PC-9 (cell line): ENCODE results near the gene CIT. TPM values are rescaled to one million over a fixed set of nuclear protein-coding genes. Genes with fewer than 3 reads are reported as not detected.

ENCODE experiments used
- BruUV-seq: library from RNA; stranded (reverse); fragments of 400-500 nt; replicated peaks from 2 replicates; lab custom pipeline; 2021; lab: Mats Ljungman, UMichigan
- CTCF ChIA-PET: fragments of 300-600 bp; sonication (Branson Sonifier 250); formaldehyde crosslinking; loops from one replicate; lab custom pipeline; 2022; ENCODE audit warnings: antibody characterized with exemption; lab: Charles Lee
- POLR2A ChIA-PET: fragments of 300-600 bp; sonication (Branson Sonifier 250); formaldehyde crosslinking; loops from one replicate; lab custom pipeline; 2022; ENCODE audit warnings: antibody characterized with exemption; ENCODE audit not compliant: unreplicated experiment; lab: Charles Lee
- DNase-seq, 2 experiments: peaks; one replicate each; pipeline versions ENCODE4 v3.0.0 to v3.0.0-alpha.2; 2015 to 2022; ENCODE audit warnings: mixed read lengths in 1 of 2
- H2AFZ ChIP-seq: fragments of 200-600 bp; sonication (generic); 2 replicates; pipeline ENCODE4 v1.8.1; 2017; ENCODE audit warnings: antibody characterized with exemption
- H3F3A ChIP-seq: fragments of 200-600 bp; sonication (generic); 2 replicates; pipeline ENCODE4 v1.8.1; 2017; ENCODE audit warnings: antibody characterized with exemption, mild to moderate bottlenecking, low read depth; ENCODE audit not compliant: insufficient read depth
- H3K27ac ChIP-seq: fragments of 200-600 bp; sonication (generic); 2 replicates; pipeline ENCODE4 v1.6.1; 2016; ENCODE audit warnings: mixed run types
- H3K27me3 ChIP-seq: fragments of 200-600 bp; sonication (generic); 2 replicates; pipeline ENCODE4 v1.6.1; 2016; ENCODE audit warnings: low read depth, mixed run types; ENCODE audit not compliant: insufficient read depth
- H3K36me3 ChIP-seq: fragments of 200-600 bp; sonication (generic); 2 replicates; pipeline ENCODE4 v1.6.1; 2016; ENCODE audit warnings: low read depth, mixed run types
- H3K4me1 ChIP-seq: fragments of 200-600 bp; sonication (generic); replicated peaks from 2 replicates; pipeline ENCODE4 v1.6.1; 2016; ENCODE audit warnings: mixed run types; ENCODE audit not compliant: insufficient read depth
- H3K4me2 ChIP-seq: fragments of 200-600 bp; sonication (generic); 2 replicates; pipeline ENCODE4 v1.6.1; 2017; ENCODE audit warnings: mixed run types
- H3K4me3 ChIP-seq: fragments of 200-600 bp; sonication (generic); 2 replicates; pipeline ENCODE4 v1.6.1; 2016; ENCODE audit warnings: mixed run types
- H3K79me2 ChIP-seq: fragments of 200-600 bp; sonication (generic); 2 replicates; pipeline ENCODE4 v1.6.1; 2017; ENCODE audit warnings: low read depth, mixed run types
- H3K9me2 ChIP-seq: fragments of 200-600 bp; sonication (generic); 2 replicates; pipeline ENCODE4 v1.8.1; 2017; ENCODE audit warnings: mild to moderate bottlenecking; ENCODE audit not compliant: insufficient read depth
- H3K9me3 ChIP-seq: fragments of 200-600 bp; sonication (generic); 2 replicates; pipeline ENCODE4 v1.8.1; 2016; ENCODE audit warnings: low read depth; ENCODE audit not compliant: insufficient read depth
- H4K20me1 ChIP-seq: fragments of 200-600 bp; sonication (generic); 2 replicates; pipeline ENCODE4 v1.8.1; 2017; ENCODE audit not compliant: insufficient read depth
- CTCF ChIP-seq: fragments of 200-600 bp; sonication (generic); conservative IDR thresholded peaks from 2 replicates; pipeline ENCODE4 v1.6.1; 2017; ENCODE audit warnings: mixed run types, antibody characterized with exemption, mild to moderate bottlenecking, moderate library complexity
- EZH2 ChIP-seq: fragments of 200-600 bp; sonication (generic); IDR thresholded peaks from 2 replicates; pipeline ENCODE4 v1.8.0; 2017; ENCODE audit warnings: antibody characterized with exemption, low read depth
- intact Hi-C: fragments of 100-400 bp; cut with micrococcal nuclease; formaldehyde crosslinking; loops from one replicate; pipeline ENCODE4 v1.10.0; 2022; ENCODE audit not compliant: unreplicated experiment
- total RNA-seq: library from RNA; stranded (reverse); gene quantifications from 2 replicates; pipeline ENCODE4 v1.2.3, GENCODE V29; 2021

CIT gene
- total RNA-seq, 1 experiment from 2014 or later: 81.8 TPM

GRCh38 chr12:119911182-119911581, 34.1 kb upstream of the CIT start:
- no peak overlapping the region for H3K4me2 ChIP-seq
- no peak overlapping the region for H3K4me3 ChIP-seq
- no peak overlapping the region for H2AFZ ChIP-seq
- H3K27ac ChIP-seq: no peak overlapping the region
- no peaks in the 10 kb centered on the region for H4K20me1 ChIP-seq
- POLR2A ChIA-PET: interaction anchor here (0.5 to 0.6 kb wide), 2 partner anchors 195 to 379 kb away, joined by 3 to 6 read pairs; no protein-coding TSS in a partner anchor
- H3K79me2 ChIP-seq: no peaks in the 10 kb centered on the region
- no TSS peak for BruUV-seq
- no peak for TF ChIP-seq CTCF
- no peak for TF ChIP-seq EZH2
- CTCF ChIA-PET: interaction anchor here (0.7 to 0.8 kb wide), 2 partner anchors 78 to 200 kb away, joined by 3 read pairs; partner anchors contain the start of gene BICDL1
- DNase-seq: peak in 1 of 2 experiments; percentile 67
- H3K4me1 ChIP-seq: peaks cover 12% of the 10 kb centered on the region
- intact Hi-C loops: no loop called here
- no peaks in the 10 kb centered on the region for H3K9me3 ChIP-seq
- no peaks in the 10 kb centered on the region; the same call in 1 of the 2 replicates for H3F3A ChIP-seq
- no peaks in the 10 kb centered on the region for H3K9me2 ChIP-seq
- no peaks in the 10 kb centered on the region for H3K36me3 ChIP-seq
- no peaks in the 10 kb centered on the region for H3K27me3 ChIP-seq

GRCh38 chr12:119910586-119910985, 33.5 kb upstream of the CIT start:
- TF ChIP-seq CTCF (no peak), EZH2 (no peak)
- no TSS peak for BruUV-seq
- H2AFZ ChIP-seq: no peak overlapping the region
- H4K20me1 ChIP-seq: no peaks in the 10 kb centered on the region
- H3K4me3 ChIP-seq: no peak overlapping the region
- H3K36me3 ChIP-seq: no peaks in the 10 kb centered on the region
- H3K4me1 ChIP-seq: peaks cover 12% of the 10 kb centered on the region
- no peaks in the 10 kb centered on the region; the same call in 1 of the 2 replicates for H3F3A ChIP-seq
- no peaks in the 10 kb centered on the region for H3K9me3 ChIP-seq
- H3K27ac ChIP-seq: no peak overlapping the region
- intact Hi-C loops: no loop called here
- no peaks in the 10 kb centered on the region for H3K9me2 ChIP-seq
- H3K4me2 ChIP-seq: no peak overlapping the region
- POLR2A ChIA-PET: interaction anchor here (0.5 to 0.6 kb wide), 2 partner anchors 195 to 381 kb away, joined by 6 read pairs; no protein-coding TSS in a partner anchor
- CTCF ChIA-PET: interaction anchor here (0.7 to 0.8 kb wide), 2 partner anchors 78 to 200 kb away, joined by 3 read pairs; partner anchors contain the start of gene BICDL1
- no peak for DNase-seq
- no peaks in the 10 kb centered on the region for H3K27me3 ChIP-seq
- H3K79me2 ChIP-seq: no peaks in the 10 kb centered on the region

- no peaks in the 10 kb centered on the region for H3K9me2 ChIP-seq
- no peak overlapping the region for H3K4me2 ChIP-seq
- BruUV-seq: no TSS peak
- H3K79me2 ChIP-seq: no peaks in the 10 kb centered on the region
- TF ChIP-seq EZH2: no peak
- TF ChIP-seq CTCF: peak; percentile 67
- peak; percentile 68 to 69 for DNase-seq
- no peaks in the 10 kb centered on the region for H3K4me1 ChIP-seq
- no peak overlapping the region for H3K27ac ChIP-seq
- H3K27me3 ChIP-seq: no peaks in the 10 kb centered on the region
- no peak overlapping the region for H2AFZ ChIP-seq
- CTCF ChIA-PET: no interaction called here
- intact Hi-C loops: loop anchor here (2.0 kb wide), 1 partner anchor 39 kb away; no protein-coding TSS in a partner anchor
- no peaks in the 10 kb centered on the region for H3K9me3 ChIP-seq
- no peaks in the 10 kb centered on the region for H3F3A ChIP-seq
- POLR2A ChIA-PET: no interaction called here
- H4K20me1 ChIP-seq: no peaks in the 10 kb centered on the region
- H3K4me3 ChIP-seq: no peak overlapping the region
- no peaks in the 10 kb centered on the region for H3K36me3 ChIP-seq
Measured at GRCh38 chr12:119902084-119902509, 25.0 kb upstream of the CIT start.
